Superior temporal gyrus (tissue), 1 donor: ENCODE data around the gene B3GNT9.

Experiments used
- DNase-seq: peaks from one replicate; pipeline ENCODE4 v3.0.0-alpha.2; 2016; ENCODE audit errors: extremely low spot score

Gene B3GNT9

GRCh38 chr16:67185651-67186134, 34.9 kb upstream of the B3GNT9 start:
- DNase-seq = no peak

DNA sequence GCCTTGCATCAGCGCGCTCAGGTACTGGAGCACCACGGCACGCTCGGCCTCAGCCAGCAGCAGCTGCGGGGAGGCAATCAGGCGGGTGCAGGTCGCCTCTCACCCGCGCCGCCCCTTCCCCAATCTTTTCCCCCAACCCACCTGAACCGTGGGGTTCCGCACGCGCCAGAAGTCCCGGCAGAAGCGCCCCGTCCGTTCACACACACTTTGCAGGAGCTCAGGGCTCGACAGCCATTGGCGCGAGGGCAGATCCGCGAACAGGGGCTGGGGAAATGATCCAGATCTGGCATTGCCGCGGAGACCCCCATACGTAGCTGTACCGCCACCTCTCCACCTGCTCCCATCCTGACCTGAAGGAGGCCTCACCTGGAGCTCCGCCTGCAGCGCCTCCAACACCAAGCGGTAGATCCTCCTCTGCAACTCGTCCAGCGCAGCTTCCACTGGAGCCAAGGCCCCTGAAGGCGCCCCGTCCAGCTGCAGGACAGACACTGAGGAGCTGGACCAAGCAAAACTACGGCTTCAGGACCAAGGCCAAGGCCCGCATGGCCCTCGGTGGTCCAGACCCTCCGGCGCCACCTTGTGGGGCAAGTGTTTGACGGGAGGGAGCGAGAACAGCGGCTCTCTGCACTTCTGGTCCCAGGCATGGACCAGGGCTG, 34.3 kb upstream of the B3GNT9 start:
- peak; percentile 81 for DNase-seq

- DNase-seq = no peak
These were observed 33.7 kb upstream of the B3GNT9 start for GRCh38 chr16:67184453-67184994.

GRCh38 chr16:67183627-67184452, 33.0 kb upstream of the B3GNT9 start, which contains the start of gene MATCAP1:
Gene MATCAP1 (minus strand): TSS chr16:67183963. CDS start chr16:67180610, 3,353 bp downstream.
- DNase-seq = peak; percentile 97

- DNase-seq = no peak
These were observed 32.5 kb upstream of the B3GNT9 start for GRCh38 chr16:67183284-67183626.

DNA sequence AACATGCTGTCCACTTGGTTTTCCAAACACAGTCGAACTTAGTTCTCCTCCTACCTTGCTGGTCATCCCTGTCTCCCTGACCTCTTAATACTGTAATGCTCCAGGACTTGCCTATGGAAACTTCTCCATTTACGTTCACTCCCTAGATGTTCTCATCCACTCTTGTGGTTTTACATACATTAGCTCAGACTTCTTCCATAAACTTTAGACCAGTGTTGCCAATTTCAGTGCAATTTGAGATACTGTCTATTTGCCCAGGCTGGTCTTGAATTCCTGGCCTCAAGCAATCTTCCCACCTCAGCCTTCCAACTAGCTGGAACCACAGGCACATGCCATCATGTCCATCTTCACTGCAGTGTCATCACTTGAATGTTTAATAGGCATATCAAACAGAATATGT, 31.5 kb upstream of the B3GNT9 start:
- no peak for DNase-seq

- DNase-seq = peak; percentile 28
These were observed 30.5 kb upstream of the B3GNT9 start for GRCh38 chr16:67181346-67181745.

GRCh38 chr16:67180166-67180565, 29.4 kb upstream of the B3GNT9 start:
- no peak for DNase-seq

DNA sequence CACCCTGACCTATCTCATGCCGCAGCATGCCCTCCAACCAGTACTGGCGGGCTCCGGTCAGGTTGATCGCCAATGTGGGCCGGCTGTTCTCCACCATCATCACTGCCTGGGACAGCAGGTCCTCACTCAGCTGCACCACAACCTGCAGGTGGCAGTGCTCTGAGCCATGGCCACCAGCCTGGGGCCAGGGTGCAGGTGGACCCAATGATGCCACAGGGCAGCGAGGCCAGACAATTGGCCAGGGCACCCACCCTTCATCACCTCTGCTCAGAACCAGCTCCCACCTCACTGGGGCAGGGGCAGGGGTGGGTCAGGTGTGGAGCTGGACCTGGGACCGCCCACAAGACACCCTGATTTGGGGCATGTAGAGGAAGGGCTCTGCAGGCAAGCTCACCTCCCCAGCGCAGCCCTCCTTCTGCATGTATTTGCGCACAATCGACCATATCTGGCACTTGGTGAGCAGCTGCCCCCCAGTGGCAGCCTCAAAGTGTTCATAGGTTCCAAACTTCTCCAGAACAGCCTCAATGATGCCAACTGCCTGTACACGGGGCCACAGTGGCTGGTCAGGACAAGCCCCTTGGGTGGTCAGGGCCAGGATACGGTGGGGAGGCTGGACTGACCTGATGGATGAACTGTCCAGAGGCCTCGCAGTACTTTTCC, 28.8 kb upstream of the B3GNT9 start:
- DNase-seq = no peak

DNA sequence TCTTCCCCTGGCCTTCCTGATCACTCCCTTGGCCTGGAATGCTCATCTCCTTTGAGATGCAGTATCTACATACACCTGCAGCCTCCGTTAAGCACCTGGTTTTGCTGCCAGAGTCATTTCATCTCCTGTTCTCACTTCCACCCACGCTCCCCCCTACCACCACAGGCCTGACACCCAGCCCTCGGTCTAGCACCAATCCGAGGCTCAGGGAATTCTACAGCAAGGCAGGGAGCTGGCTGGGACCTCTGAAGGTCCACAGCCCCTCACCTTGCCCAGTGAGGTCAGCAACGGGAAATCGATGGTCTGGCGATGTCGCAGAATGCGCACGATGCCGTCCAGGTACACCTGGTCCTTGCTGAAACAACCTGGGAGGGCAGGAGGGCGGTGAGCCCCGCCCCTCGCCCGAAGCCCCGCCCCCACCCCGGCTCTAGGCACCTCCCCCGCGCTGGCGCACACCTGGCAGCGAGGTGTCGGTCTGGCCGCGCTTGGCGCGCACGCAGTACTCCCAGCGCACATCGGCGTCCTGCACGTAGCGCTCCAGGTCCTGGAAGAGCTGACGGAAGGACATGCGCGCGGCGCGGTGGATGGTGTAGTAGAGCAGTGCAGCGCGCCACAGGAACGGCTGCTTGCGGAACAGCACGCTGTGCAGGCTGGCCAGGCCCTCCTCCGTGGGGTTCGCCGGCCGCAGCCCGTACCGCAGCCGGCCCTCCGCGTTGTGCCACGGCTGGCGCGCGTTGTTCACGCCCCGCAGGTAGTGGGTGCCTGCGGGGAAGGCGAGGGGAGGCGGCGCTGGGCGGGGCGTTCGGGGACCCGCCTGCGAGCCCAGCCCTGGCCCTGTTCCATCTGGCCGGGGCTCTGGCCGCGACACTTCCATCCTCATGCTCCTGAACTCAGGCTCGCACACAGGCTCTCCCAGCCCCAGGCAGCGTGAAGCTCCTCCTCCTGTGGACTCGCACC, 27.2 kb upstream of the B3GNT9 start:
- DNase-seq = no peak

DNA sequence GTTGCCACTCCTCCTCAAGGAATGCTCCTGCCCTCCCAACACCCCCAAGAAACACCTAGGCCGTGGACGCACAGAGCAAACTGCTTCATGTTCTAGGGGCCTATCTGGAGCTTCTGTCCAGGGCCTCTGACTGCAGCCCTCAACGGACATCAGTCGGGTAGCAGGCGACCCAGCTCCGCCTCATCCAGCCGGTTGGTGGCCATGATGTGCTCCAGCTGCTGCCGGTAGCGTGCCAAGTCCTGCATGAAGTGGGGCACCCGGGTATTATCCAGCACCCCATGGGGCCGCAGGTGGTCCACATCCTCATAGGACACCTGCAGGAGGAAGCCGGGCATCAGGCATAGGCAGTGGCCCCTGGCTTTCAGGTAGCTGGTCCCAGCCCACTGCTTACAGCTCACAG, 25.9 kb upstream of the B3GNT9 start:
- DNase-seq = no peak

DNA sequence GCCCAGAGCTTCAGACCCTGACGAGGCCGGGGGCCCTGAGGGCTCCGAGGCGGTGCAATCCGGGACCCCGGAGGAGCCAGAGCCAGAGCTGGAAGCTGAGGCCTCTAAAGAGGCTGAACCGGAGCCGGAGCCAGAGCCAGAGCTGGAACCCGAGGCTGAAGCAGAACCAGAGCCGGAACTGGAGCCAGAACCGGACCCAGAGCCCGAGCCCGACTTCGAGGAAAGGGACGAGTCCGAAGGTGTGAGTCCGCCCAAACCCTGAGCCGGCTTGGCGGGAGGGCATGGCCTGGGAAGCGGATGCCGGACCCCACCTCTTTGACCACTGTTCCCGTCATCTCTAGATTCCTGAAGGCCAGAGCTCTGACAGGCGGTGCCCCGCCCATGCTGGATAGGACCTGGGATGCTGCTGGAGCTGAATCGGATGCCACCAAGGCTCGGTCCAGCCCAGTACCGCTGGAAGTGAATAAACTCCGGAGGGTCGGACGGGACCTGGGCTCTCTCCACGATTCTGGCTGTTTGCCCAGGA, 24.0 kb upstream of the B3GNT9 start:
- no peak for DNase-seq

GRCh38 chr16:67173808-67174705, 23.3 kb upstream of the B3GNT9 start:
- peak; percentile 73 for DNase-seq

- DNase-seq = no peak
These were observed 22.5 kb upstream of the B3GNT9 start for GRCh38 chr16:67173323-67173722.

DNA sequence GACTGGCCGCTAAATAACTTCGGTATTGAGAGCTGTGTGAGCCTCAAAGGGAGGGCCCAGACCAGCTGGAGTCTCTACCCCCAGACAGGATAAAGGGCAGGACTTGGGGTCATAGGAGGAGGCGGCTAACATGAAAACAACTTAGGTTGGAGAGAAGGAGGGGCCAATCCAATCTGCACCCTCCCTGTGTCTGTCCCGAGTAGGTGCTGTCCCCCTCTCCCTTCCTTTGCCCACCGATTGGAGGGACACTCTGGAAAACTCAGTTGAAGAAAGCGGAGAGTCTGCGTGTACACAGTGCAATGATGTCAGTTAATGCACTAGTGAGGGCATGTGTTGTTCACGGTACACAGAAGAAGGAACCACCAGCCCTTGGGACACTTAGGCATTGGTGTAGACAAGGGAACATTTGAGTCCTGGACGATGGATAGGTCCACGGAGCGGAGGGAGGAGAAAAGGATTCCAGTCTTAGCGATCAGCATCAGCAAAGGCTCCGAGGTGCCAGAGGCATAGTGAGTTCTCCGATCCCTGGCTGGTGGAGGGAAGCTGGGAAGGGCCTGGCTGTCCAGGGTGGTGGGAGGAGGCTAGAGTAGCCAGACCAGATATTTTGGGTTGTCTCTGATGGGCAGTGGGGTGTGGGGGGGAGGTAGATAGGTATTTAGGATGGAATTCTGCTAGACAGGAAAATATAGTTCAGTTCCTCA, 20.3 kb upstream of the B3GNT9 start:
- DNase-seq = no peak

DNA sequence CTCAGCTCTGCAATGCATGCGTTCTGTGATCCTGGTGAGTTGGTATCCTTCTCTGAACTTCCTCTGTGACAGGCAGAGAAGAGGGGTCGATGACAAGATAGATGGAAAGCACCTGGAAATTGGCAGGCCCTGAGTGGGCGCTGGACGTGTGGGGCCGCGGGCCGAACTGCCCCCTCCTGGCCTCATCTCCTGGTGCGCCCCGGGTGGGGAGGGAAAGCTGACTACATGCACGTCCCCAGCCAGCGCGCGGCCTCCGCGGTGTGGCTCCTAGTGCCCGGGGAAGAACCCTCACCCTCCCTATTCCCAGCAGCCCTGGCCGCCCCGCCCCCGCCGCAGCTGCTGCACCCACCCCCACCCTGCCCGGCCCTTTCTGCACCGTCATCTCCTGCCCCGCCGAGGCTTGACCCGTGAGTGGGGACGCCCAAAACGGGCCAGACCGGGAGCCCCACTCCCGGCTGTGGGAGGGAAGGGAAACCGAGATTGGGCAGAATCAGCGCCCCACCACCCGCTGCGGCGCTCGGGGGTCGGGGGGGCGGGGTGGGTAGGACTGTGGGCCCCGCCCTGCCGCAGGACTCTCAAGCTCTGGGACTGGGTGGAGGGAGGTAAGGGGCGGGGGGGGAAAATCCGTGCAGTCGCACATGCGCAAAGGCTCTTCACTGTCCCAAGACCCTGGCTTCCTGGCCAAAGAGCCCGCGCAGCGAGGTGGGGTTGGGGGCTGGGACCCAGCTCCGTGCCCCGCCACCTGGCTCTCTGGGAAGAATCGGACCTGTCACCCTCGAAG, 19.6 kb upstream of the B3GNT9 start, which contains the start of gene NOL3:
Gene NOL3, plus strand, starts transcription at position 371 of the 781 bp plus-strand sequence.
- DNase-seq = no peak

DNA sequence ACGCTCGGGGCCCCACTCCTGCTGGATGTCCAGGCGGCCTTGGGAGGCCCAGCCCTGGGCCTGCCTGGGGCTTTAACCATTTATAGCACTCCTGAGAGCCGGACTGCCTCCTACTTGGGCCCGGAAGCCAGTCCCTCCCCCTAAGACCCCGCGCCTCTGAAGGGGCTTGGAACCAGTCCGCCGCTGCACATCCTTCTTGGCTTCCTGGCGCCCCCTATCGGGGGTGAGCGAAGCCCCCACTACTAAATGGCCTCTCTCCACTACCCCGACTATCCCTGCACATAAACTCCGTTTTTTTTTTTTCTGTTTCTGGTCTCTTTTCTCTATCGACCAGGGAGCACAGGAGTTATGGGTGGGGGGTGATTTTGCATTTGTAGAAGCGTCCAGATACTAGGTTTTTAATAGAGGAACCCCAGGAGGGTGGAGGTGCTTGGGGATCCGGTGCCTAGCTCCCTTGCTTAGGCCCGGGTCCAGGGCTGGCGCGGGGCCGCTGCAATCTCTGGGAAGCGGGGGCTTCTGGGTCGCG, 18.9 kb upstream of the B3GNT9 start:
- DNase-seq = peak; percentile 49

- DNase-seq = no peak
These were observed 18.2 kb upstream of the B3GNT9 start for GRCh38 chr16:67169011-67169451.
